ENCODE results near the gene ARMC9. TPM values are rescaled to one million over a fixed set of nuclear protein-coding genes. Genes with fewer than 3 reads are reported as not detected.

The ARMC9 gene
- total RNA-seq, 1 donor from 2014 or later, result 19.2 TPM

- DNase-seq (ENCODE audit: low spot score), result no peak
These were observed 185.1 kb downstream of the ARMC9 start for GRCh38 chr2:231383416-231384108.

DNA sequence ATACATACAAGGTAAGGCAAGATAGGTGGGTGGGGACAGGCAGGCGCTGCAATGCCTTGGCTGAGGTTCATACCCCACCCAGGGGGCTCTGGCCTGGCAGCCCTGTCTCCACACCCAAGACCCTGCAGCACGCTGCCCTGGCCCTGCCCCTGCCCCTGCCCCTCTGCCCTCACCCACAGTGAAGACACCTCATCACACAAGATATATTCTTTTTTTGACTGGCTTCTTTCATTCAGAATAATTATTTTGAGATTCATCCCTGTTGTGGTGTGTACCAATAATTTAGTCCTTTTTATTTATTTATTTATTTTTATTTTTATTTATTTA lies 185.6 kb downstream of the ARMC9 start:
- DNase-seq (ENCODE audit: low spot score), result no peak

DNA sequence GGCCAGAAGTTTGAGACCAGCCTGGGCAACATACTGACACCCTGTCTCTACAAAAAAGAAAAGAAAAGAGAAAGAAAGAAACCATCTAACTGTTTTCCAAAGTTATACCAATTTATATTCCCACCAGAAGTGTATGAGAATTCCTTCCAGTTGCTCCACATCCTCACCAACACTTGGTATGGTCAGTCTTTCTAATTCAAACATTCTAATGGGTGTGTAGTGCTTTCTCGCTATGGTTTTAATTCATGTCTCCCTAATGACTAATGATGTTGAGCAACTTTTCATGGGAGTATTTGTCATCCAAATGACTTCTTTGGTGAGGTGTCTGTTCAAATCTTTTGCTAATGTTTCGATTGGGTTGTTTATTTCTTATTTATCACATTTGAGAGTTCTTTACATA lies 186.5 kb downstream of the ARMC9 start:
- no peak for DNase-seq (ENCODE audit: low spot score)

DNA sequence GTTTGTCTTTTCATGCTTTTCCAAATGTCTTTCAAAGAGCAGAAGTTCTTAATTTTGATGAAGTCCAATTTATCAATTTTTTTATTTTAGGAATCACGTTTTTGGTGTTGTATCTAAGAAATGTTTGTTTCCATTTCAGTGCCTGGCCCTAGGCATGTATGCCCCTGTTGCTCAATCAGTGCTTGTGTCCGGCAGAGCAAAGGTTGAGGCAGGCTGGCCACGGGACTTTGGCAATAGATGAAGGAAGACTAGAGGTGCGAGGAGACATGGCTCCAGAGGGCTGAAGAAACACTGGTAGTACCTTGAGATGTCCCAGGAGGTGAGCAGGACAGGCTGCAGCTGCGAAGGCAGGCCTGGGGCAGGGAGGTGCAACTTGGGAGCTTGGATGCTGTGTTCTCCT lies 187.0 kb downstream of the ARMC9 start:
- DNase-seq (ENCODE audit: low spot score), result no peak

DNA sequence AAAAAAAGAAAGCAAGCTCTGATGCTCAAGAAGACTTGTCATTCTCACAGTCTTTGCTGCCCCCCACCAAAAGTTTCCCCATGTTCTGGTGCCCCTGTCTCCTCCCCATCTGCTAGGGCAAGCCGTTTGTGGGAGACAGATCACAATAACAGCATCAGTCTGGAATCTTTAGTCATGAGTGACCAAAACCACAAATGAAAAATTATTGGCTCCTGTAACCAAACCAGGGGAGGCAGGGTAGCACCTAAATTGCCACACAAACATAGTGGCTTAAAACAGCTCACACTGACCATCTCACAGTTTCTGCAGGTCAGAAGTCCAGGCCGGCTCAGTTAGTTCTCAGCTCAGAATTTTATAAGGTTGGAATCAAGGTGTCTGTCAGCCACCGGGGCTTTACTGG lies 188.0 kb downstream of the ARMC9 start:
- no peak for DNase-seq (ENCODE audit: low spot score)

- no peak for DNase-seq (ENCODE audit: low spot score)
These were observed 189.7 kb downstream of the ARMC9 start for GRCh38 chr2:231387904-231388724.

DNA sequence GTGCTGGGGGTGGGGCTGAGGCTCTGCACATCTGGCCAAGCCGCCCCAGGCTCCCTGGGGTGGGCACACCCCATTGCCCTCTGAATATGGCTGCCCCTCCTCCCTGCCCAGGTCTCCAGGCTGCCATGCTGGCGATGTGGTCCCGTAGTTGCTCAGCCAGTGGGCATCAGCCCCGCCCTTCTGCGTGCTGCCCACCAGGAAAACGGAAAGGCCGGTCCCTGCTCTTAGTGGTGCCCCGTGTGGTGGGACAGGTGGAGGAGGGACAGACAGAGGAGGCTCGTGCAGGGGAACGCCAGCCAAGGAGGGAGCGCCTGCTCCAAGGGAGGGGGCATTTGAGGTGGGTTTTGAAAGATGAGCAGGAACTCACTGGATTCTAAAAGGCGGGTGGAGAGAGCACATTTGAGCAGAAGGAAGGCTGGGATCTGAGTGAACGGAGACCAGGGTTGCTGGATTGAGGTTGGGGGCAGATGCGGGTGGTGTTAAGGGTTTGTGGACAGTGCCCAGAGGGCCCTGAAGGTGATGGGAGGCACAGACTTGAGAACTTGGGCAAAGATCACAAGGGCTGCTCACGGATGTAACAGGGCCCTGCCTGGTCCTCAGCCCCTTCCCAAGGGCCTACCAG lies 190.4 kb downstream of the ARMC9 start:
- no peak for DNase-seq (ENCODE audit: low spot score)

- DNase-seq (ENCODE audit: low spot score), result no peak
These were observed 192.2 kb downstream of the ARMC9 start for GRCh38 chr2:231390667-231391066.

DNA sequence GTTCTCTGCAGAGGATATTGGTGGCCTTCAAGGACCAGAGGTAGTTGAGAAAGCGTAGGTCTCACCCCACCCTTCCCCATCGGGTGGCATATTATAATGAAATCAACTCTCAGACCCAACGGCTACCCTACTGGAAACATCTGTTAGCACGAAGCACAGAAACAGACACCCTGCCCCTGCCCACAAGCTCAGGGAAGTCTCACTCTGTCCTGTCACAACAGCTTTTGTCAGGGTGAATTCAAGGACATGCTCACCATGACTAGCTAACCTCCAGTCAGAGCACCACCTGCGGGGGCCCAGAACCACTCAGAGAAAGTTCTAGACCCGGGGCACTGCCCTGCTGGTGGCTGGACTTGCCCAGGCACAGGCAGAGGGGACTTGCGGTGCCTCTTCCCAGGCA lies 193.6 kb downstream of the ARMC9 start:
- no peak for DNase-seq (ENCODE audit: low spot score)

DNA sequence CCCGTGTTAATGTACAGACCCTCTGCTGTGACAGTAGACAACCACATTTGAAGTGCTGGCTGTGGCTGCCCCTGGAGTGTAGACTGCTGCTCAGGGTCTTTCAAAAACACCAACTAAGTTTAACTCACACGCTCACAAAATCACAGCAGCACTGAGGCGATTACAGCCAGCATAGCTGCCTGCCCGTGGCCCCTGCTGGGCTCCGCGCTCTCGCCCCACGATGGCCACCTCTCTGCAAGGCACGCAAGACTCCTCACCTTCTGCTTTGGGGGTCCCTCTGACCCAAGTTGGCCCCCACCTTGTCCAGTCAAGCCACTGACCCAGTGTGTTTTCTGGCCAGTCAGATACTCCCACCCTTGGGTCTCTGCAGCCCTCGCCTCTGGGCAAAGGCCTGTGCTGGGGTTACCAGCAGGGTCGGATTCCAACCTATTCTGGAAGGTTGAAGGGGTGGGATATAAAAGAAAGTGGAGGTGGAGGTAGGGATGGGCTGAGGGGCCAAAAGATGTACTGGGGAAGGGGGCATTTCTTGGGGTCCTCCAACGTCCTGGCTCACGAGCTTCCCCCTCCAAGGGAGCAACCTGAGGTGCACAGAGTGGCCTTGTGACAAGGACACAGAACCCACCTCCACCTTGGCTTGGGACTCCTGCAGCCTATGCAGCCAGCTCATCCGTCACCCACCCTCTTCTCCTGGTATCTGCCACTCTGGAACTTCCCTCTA lies 194.2 kb downstream of the ARMC9 start:
- no peak for DNase-seq (ENCODE audit: low spot score)

DNA sequence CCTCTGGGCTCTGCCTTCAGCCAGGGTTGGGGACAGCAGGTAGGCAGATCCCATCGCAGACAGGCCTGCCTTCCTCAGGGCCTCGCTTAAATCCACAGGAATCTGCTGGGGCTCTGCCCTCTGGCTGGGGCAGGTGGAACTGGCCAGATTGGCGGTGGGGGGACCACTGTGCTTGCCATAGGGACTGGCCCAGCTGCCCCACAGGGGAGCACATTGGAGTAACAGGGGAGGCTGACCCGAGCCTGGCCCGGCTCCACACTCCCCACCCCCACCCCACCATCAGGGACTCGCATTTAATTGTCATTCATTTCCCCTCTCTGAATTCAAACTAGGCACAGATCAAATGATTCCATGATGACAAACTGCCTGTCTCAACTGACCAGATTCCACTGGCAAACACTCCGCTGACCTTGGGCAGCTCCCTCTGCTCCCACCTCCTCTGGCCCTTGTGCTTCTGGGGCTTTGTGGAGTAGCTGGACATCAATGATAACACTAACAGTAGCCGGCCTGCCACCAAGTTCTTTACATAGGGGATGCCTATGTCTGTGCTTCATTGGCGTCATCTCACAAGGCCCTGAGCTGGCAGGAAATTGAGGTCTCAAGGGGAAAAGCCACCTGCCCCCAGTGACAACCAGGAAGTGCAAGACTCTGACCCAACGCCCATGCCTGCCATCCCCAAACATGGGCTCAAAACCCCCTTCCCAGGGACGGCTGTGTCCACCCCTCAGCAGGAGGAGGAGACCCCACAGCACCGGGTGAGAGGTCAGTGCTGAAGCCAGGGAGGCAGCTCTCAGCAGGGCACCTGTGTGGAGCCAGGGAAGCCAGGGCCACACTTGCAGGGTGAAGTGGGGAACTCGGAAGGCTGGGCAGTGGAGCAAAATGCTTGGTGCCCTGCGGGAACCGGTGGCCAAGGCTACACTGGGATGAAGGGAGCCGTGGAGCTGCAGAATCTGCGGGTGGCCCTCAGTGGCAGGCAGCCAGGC lies 195.0 kb downstream of the ARMC9 start:
- DNase-seq (ENCODE audit: low spot score), result no peak

- DNase-seq (ENCODE audit: low spot score), result no peak
These were observed 196.0 kb downstream of the ARMC9 start for GRCh38 chr2:231394211-231395141.

DNA sequence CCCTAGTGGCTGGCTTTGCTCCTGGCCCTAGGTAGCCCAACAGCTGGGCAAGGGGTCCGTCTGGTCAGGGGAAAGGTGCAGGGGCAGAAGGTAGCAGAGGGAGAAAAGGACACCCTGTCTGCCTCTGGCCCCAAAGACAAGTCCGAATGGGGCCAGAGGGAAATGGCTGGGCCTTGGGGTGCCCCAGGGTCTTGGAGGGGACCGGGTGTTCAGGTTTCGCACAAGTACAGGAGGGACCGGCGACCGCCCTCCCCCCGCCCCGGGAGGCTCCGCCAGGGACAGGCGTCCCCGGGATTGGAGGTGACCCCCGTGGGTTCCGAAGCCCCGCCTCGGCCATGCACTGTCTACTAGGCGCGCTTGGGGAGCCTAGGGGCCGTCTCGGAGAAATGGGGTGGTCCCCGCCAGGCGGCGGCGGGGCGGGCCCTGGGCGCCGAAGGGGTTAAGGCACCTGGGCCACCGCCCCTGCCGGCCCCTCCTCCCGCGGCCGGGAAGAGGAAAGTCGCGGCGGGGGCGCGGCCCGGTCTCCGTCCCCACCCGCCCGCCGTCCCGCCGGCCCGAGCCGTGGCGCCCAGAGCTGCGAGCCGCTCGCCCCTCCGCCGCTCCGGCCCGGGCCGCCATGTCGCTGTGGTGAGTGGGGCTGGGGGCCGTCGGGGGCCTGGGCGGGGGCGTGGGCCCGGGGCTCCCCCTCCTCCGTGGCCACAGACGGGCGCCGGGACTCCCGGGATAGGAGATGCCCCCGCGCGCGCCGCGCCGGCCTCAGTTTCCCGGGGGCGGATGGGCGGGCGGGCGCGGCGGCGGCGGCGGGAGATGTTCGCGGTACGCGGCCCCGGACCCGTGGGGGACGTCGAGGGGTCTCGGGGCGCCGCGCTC lies 197.0 kb downstream of the ARMC9 start, which contains the start of gene B3GNT7:
Gene B3GNT7 (plus strand): TSS at position 523 of the 870 bp plus-strand sequence. CDS start 94 bp downstream, at position 617.
- DNase-seq (ENCODE audit: low spot score), result no peak

DNA sequence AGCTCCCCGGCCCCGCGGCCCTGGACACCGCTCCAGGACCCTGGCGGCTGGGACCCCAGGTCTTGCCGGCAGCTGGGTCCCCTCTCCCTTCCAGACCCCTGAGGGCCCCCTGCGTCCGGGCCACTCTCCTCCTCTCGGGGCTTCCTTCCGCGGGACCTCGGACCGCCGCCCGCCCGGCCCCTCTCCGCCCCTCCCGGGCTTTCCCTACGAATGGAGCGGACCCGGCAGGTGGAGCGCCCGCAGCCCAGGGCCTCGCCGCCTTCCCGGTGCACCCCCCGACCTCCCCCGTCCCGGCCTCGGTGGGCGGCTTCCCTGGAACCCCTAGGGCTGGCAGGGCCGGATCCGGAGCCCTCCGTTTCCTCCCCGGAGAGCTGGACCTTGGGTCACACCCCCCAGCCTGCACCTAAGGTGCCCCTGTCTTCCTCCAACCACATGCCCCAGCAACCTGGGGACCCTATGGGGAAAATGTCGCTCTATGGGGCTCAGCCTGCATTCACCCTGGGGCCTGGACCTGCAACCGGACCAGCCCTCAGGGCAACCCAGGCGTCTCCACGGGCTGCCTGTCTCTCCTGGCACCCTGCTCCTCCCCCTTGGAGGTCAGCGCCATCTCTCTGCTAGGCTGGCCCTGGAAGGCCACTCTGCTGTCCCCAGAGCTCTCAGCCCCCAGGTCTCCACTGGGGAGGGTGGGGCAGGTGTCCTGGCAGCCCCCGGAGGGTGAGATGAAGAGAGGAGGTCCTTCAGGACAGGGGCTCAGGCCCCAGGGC lies 197.8 kb downstream of the ARMC9 start:
- DNase-seq (ENCODE audit: low spot score), result no peak

DNA sequence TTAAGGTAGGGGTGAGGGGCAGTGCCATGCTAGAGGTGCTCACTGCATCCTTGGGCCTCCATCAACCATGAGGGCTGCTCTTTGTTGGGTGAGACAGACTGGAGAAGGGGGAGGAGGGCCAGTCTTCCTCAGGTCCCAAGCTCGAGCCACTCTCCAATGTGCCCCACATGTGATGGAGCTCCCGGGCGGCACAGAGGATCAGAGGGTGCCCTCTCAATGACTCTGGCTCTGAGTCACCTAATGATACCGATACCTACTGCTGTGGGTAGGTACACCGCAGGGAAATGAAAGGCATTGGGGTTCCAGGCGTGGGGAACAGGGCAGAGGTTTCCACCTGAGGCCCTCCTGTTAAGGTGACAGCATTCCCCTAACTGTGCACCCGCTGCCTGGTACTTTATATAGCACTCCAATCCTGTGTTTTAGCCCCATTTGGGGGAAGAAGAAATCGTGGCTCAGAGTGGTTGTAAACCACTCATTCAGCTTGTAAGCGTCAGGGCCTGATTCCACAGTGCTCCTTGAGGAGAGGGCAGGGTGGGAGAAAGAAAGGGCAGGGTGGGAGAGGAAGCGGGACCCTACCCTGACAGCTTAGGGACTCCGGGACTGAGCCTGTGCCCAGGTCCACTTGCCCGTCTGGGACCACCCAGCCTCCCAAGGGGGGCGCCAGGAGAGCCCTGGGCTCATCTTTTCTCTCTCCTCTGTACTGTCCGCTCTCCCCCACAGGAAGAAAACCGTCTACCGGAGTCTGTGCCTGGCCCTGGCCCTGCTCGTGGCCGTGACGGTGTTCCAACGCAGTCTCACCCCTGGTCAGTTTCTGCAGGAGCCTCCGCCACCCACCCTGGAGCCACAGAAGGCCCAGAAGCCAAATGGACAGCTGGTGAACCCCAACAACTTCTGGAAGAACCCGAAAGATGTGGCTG lies 198.8 kb downstream of the ARMC9 start:
- no peak for DNase-seq (ENCODE audit: low spot score)

- DNase-seq (ENCODE audit: low spot score), result no peak
These were observed 199.5 kb downstream of the ARMC9 start for GRCh38 chr2:231397928-231398294.

- no peak for DNase-seq (ENCODE audit: low spot score)
These were observed 200.2 kb downstream of the ARMC9 start for GRCh38 chr2:231398585-231398984.

All from mucosa of gallbladder (tissue), 1 donor.